NOMO-1 treated with DMSO at 0.1 percent for 48 hours (cell line): ENCODE results near the gene MGMT.

Source experiments
- DNase-seq: peaks from one replicate; lab custom pipeline; 2025; ENCODE audit not compliant: unreplicated experiment; lab: John Stamatoyannopoulos, UW

MGMT gene

DNA sequence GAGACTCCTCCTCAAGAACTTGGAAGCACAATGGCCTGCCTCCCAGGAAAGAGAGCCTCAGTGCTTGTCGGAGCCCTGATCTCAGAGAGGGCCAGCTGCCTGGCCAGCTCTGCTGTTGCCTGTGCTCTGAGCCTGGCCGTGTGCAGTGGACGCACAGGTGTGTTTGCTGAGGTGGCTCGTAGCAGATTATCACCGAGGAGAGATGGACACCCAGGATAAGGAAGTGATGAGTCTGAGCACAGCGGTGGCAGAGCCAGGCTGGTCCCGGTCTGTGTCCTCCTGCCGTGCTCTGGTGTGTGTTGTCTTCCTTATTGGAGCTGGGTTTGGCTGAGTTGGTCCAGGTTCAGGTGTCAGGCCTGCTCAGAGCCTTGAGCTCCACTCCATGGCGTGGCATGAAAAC lies 288.6 kb downstream of the MGMT start:
- no peak for DNase-seq

DNA sequence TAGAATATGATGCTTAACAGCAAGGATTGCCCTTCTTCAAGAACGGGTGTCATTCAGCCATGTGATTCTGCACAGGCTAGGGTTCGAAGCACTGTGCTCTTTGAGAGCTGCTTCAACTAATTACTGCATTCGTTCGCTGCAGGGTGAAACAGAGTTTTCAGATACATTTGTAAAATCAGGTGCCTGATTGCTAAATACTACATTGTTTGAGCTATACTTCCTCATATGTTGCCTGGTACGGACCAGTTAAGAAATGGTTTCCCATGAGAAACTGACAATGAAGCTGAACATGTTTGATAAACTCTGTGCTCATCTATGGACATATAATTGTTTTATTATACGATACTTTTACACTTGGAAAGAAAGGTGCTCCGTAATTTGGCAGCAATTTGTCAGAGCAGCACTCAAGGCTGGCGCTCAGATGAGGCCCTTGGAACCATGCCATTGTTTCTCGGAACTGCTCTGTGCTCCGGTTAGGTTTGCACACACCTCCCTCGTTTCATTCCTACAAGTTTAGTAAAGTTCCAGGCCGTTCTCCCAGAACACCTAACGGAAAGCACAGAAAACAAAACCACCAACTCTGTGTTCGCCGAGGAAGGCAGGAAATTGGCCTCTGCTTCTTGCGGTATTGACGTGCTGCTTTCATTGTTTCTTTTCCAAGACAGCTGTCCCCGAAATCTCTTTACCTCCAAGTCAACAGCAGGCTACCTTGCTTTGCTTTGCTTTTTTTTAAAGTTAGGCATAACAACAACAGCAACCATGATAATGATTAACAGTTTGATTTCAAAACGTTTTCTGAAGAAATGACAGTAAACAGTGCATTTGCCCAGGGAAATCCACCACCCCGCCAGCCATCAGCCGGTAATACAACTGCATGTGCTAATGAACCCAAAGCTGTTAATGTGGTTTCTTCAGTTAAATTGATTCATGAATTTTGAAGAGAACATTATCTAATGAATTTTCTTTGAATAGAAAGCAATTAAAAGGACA lies 290.2 kb downstream of the MGMT start:
- DNase-seq = no peak

DNA sequence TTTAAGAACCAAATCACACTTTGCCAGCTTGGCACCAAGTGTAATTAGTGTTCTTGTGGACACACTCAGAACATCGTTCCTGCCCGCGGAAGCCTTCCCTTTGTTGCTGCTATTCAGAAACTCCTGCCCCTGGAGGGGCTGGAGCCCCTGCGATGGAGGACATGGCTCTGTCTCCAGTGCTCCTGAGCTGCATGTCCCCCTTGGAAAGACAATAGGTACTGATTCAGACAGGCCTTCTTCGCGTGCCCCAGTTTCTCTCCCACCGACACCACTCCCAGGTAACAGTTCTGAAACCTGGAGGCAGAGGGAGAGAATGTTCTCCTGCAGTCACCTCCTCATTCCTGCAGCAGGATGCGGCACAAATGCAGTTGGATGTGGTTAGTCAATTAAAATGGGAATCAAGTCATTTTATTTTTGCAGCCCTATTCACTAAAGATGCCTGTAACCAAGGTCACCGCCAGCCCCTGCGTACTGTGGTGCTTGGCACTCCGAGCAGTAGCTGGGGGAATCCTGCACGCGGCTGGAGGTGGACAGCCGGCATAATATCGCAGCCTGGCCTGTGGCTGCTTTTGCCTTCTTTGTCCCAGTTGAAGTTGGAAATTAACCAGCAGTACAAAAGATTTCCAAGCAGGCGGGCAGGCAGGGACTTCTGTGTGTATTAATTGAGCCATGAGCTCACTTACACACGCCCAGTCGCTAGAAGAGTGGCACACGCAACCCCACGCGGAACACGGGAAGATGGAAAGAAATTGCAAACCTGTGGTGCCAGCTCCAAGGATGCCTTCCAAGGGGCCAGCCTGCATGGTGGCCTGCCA lies 291.4 kb downstream of the MGMT start:
- DNase-seq = no peak

DNA sequence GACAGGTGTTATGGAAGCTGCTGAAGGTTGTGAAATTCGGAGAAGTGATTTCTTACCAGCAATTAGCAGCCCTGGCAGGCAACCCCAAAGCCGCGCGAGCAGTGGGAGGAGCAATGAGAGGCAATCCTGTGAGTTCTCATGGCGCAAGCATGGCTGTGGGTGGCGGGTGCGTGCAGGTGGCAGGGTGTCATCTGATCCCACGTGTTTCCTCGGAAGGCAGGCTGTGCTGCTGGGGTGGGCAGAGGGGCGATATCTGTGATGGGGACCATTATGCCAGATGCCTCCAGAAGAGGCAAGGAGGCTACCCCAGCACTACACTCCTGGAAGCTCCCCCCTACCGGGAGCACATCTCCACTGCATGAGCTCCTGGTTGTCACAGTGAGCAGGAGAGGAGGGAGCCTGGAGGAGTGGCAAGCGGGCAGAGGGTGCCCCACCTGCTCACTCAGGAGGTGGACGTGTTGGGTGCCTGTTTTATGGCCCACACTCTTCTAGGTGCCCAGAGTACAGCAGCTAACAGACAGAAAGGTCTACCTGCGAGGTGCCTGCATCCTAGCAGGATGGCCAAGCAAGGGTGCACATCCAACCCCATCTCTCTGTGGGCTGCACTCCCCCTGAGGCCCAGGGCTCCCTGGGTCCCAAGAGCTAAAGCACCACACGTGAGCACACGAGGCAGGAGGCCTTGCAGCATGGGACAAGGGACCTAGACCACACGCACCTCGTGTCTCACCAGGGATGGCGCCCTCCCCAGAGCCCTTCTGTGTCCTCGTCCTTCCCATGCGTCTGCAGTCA lies 292.4 kb downstream of the MGMT start:
- DNase-seq = no peak

DNA sequence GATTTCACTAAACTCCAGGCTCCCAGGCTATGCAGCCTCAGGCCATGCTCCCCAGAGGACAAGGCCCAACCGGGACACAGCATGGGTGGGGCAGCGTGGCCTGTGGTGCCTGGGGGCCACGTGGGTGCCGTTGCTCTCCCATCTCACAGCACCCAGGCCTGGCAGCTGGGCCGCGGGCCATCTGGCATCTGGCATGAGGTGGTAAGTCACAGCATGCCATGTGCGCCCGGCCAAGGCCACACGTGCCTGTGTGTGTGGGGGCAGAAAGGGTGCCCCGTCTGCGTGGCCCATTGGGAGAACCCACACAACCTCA lies 292.9 kb downstream of the MGMT start:
- DNase-seq = no peak

DNA sequence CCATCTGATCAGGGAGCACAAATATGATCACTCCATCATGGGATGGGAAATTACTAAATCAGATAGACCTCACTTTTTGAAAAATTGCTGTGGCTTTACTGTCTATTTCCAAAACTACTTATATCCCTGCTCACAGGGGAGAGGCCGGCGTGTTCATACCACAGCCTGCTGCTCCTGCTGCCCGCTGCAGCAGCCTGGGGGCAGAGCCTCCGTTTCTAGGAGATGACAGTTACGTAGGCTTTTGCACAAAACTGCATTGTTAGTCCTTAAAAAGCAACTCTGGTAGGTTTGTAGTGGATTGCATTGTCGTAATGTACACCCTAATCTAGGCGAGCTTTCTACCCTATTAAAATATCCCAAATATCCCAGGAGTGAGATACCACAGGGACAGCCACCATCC lies 293.4 kb downstream of the MGMT start:
- DNase-seq = no peak

DNA sequence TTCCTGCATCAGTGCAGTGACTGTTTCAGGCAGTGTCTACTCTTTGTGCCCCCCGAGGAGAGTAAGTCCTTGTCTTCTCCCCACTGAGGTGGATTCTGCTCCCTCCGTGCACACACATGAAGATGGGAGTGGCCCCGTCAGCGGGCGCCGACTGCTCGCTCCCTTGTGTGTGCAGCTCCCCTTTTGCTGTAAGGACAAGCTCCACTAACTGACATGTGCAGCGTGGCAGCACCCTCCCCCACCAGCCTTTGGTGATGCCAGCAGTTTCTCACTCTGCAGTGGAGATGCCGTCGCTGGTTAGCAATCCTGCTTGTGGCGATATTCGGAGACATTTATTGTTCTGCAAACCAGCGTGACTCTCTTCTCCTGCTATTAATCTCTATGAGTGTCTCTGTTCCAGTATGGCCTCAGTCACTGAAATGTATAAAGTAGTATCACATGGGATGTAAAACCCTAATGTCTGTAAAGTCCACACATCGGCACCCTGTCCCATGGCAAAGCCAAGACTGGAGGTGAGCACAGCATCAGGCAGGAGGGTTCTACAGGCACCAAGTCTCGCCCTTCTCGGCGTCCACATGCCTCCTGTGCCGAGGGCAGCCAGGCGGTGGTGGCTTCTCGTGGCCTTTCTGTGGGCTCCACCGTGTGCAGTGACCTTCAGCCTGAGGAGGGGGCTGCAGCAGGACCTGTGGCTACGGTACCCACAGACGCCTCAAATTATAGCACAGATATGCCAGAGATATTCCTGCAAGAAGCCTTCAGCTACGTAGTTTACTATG lies 294.3 kb downstream of the MGMT start:
- no peak for DNase-seq

DNA sequence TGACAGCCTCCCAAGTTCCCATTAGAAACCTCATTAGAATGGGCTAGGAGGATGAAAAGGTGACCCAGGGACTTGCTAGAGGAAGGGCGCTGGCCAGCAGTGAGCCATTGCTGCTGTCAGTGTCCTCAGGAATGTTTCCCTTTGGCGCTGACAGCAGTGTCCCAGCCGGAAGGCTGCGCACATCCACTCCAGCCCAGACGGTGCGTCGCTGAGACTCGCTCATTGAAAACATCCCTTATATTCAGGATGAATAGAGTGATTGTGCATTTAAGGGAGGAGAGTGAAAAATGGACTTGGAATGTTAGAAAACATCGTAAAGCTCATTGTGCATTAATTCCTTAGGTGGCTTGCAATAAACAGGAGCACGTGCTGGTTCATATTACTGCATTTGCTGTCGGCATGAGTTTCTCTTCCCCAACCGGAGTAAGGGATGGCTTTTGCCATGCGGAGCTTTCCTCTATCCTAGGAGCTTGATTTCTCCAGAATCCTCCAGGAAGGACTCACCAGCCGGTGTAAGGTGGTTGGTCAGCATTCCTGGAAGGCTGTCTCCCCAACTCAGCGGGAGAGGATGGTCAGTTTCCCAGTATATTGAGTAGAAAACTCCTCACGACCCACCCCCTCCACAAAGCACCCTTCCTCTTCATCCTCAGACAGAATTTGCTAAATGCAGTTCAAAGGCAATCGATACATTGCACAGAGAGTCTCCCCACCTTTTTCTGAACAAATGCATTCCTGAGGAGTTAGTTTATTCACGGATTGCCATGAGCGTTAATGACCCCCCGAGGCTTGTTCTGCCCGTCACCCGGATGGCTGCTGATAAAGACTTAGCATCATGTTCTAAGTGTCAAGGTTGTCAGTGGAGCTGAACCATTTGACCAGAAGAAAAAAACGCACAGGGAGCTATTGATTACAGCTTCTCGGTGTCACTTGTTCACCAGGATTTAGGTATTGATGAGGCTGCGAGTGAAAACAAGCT lies 295.2 kb downstream of the MGMT start:
- DNase-seq = no peak

DNA sequence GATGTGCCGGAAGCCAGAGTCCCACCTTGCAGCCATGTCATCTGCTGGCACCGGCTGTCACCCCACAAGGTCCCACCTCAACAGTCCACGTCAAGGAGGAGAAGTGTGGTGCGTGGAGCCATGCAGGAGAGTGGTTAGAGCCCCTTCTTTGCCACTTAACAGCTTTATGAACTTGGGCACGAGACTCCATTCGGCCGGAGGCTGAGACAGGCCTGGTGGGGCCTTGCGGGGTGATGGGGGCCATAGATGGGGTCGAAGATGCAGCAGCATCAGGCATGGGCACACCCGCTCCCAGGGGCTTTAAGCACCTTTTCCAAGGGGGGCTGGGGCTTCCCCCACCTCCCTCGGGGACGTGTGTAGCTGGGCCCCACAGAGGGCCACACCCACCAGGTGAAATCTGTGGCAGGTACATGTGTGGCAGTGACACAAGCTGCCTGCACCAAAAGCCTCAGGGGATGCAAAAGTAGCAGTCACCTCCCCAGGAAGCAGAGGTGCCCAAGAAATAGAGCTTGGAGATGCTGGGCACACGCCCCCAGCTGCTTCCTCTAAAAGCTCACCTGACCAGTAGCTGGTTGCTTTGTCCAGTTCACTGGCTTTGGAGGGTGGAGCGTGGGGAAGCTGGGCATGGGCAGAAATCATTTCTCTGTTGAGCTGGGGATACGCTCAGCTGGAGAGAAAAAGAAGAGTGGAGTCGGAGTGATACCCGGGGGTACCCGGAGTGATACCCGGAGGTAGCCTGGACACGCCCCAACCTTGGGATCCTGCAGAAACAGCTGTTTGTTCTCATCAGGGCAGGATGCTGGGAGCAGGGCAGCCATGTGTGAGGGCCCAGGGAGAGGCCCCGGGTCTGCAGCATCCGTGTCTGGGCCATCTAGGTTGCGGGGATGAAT lies 297.2 kb downstream of the MGMT start:
- no peak for DNase-seq

DNA sequence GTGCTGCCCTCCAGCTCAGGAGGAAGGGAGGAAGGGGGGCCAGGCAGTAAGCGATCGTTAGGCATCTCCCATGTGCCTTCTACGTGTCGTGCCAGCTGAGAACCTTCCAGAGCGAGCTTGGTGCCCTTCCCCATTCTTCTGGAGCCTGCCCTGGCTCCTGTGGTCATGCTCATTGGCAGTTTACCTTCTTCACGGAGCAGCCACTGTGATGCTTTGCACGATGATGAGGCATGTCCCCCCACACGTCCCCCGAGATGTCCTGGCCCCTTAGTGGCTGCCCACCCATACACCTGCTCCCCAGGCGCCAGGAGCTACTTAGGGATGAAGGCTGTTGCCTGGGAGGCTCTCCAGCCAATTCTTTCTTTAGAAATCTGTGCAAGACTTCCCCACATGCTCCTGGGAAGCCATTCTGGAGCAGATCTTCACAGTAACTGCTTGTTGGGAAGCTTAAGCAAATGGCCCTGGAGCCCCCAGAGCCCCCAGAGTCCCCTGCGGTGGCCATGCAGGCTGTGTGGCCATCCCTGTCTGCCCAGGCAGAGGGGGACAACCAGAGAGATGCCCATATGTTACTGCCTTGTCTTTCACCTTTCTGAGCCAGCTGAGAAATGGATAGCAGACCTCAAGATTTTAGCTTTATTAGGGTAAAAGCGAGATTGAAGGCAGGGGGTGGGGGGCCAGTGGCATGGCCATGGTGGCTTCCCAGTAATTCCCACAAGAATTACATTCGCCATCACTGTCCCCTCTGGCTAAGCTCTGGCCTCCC lies 298.0 kb downstream of the MGMT start:
- no peak for DNase-seq

DNA sequence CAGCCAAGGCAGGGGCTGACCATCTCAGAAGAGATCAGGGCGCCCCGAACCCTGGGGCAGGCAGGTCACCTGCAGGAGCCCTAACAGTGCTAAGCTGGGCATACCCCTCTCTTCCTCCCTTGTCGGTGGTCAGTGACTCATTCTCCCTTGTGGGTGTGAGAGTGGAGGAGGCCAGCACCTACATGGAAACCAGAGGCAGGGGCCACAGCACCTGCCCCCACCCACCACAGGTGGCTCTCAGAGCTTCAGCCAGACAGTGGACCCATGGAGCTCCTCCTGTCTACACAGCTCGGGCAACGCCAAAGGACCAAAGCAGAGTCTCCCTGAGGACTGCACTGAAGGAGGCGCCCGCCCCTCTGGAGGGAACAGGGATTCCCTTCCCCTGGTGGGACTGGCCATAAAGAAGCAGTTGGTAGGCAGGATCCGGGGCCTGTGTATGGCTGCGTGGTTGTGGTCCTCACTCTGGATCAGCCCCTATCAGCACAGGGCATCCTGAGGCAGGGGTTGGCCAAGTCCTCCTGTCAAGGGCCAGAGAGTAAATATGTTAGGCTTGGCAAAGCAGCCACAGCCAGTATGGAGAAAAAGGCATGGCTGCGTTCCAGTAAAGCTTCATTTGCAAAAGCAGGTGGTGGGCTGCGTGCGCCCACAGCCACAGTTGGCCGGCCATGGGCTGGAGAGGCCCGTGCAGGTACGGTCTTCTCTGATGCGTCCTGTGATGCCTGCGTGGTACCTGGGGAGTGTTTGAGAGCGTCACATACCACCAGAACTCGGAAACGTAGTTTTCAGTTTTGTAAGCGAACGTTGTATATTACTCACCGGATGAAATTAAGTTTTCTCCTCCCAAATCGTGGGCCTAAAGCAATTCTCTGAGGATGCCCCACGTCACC lies 298.9 kb downstream of the MGMT start:
- DNase-seq = no peak

DNA sequence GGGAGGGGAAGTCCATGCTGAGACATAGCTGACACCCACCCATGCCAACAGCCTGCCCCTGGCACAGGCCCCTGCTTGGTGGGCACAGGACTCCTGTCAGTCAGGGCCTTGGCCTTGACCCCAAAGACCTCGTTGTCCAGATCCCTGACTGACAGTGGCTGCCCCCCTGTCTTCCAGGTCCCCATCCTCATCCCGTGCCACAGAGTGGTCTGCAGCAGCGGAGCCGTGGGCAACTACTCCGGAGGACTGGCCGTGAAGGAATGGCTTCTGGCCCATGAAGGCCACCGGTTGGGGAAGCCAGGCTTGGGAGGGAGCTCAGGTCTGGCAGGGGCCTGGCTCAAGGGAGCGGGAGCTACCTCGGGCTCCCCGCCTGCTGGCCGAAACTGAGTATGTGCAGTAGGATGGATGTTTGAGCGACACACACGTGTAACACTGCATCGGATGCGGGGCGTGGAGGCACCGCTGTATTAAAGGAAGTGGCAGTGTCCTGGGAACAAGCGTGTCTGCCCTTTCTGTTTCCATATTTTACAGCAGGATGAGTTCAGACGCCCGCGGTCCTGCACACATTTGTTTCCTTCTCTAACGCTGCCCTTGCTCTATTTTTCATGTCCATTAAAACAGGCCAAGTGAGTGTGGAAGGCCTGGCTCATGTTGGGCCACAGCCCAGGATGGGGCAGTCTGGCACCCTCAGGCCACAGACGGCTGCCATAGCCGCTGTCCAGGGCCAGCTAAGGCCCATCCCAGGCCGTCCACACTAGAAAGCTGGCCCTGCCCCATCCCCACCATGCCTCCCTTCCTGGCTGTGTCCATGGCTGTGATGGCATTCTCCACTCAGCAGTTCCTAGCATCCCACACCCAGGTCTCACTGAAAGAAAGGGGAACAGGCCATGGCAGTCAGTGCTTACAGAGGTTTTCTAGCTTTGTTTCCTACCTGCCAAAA lies 299.8 kb downstream of the MGMT start:
- no peak for DNase-seq

DNA sequence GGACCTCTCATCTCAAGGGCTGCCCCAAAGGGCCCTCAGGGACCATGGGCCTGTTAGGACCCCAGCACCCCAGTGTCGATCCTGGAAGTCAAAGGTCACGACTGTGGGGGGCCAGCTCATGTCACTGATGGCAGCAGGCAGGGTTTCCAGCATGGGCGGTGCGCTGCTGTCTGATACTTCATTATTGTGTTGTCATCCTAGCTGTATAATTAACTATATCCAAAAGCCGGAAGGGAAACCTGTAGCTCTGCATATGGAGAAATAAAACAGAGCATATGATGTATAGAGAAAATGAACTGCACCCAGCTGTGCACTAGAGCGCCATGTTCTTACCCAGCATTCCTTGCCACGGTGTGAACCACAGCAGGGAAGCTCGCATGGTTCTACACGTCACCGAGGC lies 300.7 kb downstream of the MGMT start:
- DNase-seq = no peak

DNA sequence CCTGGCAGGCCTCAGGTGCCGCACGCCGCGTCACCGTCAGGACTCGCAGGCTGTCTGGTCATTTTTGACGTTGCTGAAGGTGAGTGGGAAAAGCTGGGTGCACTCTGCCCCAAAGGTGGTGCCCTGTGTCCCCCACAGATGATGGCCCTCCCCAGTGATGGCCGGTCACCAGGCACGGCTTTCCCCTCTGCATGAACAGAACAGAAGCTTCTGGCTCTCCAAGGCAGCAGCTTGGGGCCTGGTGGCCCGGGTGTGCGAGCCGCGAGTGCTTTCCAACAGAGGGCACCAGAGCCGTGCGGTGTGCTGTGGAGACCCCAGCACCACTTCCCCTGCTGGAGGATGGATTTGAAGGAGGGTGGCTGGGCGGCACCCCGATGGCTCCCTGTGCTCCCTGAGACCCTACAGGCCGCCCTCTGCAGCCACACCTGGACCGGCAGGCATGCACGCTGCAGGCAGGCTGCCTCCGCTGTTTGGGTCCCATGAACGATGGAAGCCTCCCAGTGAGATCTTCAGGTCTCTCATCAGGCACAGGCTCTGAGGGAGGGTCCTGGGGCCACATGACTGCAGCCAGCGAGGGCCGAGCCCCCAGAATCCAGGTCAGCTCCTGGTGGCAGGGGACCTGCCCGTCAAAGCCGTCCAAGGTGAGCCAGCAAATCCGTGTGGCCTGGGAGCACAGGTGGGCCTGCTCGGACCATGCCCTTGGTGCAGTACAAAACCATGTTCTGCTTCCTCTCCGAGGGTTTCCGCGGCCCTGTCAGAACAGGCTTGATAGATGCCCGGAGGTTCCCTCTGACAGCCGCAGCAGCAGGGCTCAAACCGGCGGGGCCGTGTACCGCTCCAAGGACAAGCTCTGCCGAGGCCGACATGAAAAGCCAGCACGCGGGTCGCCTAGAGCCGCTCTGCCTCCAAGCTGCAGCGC lies 301.7 kb downstream of the MGMT start:
- DNase-seq = no peak
